Measurements from ENCODE around the gene KCNG4.

The KCNG4 gene

DNA sequence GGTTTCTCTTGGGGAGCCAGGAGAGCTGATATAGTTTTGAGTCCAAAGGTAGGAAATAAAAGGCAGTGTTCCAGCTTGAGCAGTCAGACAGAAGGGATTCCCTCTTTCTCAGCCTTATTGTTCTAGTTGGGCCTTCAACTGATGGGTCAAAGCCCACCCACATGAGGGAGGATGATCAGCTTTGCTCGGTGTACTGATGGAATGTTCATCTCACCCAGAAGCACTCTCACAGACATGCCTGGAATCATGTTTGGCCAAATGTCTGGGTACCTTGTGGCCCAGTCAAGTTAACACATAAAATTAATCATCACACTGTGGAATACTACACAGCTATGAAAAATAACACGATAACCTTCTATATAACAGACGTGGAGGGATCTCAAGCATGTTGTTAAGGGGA lies 23.1 kb upstream of the KCNG4 start:
- no peak for DNase-seq

DNA sequence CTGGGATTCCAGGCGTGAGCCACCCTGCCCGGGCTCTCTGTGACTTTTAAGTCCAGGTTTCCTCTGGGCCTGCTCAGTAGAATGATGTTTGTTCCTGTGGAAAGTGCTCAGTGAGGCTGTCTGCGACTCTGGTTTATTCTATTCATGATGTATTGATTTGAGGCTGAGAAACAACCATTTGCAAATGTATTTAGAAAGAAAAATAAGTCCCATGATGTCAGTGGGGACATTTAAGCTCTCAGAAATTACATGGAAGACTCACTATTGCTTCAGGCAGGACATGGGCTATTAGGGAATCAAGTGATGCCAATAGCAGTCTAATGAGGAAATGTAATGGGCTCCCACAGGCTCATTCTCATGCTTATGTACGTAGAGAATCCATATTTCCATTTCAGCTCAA lies 22.2 kb upstream of the KCNG4 start:
- no peak for DNase-seq

DNA sequence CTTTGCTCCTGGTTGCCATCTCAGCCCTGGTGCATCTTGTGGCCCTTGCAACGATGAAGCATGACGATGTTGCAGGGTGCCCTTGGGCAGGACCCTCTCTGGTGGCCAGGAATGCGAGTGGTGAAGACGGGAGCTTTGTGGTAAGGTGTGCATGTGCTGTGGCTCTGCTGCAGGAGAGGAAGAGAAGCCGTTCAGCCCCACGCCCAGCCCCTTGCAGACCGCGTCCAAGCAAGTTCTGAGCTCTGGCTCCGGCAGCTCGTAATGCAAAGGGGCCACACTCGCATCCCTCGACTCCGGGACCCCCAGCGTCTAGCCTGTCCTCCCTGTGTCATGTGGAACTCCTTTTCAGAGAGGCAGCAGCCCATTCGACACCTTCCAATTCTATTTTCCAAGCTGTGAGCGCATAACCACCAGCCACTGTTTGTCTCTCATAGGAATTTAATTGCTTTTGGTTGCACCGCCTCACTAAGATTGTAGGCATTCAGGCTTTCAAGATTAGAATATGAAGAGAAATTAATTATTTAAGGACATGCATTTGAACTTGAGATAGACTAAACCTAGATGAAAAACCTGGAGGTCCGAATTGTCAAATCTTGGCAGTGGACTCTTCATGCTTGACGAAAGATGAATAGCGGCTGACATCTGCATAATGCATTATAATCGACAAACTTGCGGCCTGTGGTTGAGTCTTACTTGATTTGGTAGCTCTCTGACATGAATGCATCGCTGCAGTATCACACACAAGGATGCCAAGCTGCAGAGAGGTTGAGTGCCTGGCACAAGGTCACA lies 21.1 kb upstream of the KCNG4 start:
- no peak for DNase-seq

DNA sequence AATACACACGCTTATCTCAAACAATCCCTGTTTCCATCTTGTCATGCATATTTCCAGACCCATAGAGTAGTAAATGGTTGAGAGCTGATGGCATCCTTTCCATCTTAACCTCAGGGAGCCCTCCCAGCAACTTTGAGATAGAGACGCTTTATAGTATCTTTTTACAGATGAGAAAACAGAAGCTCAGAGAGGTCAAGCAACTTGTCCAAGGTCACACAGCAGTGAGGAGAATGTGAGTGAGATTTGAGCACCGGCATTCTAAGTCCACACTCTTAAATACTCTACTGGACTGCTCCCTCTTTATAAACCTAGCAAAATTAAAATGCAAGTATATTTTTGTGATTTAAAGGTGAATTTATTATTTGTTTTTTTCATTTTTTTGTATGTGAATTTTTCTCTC lies 19.9 kb upstream of the KCNG4 start:
- DNase-seq, result no peak

DNA sequence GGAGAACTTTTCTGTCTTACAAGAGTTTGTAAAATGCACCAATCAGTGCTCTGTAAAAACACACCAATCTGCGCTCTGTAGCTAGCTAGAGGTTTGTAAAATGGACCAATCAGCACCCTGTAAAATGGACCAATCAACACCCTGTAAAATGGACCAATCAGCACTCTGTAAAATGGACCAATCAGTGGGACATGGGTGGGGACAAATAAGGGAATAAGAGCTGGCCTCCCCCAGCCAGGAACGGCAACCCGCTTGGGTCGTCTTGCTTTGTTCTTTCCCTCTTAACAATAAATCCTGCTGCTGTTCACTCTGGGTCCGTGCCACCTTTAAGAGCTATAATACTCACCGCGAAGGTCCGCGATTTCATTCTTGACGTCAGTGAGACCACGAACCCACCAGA lies 18.5 kb upstream of the KCNG4 start:
- no peak for DNase-seq

DNA sequence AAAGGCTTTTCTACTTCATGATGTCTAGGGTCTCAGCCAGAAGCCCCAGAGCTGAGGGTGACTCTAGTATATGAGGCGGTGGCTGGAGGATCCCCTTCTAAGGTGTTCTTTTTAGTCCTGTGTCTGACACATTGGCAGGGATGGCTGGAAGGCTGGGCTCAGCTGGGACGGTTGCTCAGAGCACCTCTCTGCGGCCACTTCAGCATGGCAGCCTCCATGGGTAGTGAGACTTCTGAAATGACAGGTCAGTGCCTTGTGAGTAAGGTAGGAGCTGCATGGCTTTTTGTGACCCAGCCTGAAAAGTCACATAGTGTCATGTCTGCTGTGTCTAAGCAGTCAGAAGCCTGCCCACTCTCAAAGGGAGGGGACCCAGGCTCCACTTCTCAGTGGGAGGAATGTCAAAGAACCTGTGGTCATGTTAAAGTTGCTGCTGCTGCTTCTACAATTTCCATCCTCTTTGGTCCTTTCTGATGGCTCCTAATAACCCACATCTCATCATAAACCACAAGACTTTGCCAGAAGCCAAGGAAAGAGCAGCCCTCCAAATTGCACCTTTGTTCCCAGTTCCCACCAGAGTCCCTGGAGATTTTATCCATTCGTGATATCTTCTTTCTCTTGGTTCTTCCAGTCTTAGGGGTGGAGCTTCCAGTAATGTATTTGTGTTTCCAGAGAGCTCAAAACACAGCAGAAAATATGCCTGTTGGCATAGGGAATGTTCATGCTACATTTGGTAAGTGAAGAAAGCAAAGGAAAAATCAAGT lies 15.4 kb upstream of the KCNG4 start:
- DNase-seq, result no peak

DNA sequence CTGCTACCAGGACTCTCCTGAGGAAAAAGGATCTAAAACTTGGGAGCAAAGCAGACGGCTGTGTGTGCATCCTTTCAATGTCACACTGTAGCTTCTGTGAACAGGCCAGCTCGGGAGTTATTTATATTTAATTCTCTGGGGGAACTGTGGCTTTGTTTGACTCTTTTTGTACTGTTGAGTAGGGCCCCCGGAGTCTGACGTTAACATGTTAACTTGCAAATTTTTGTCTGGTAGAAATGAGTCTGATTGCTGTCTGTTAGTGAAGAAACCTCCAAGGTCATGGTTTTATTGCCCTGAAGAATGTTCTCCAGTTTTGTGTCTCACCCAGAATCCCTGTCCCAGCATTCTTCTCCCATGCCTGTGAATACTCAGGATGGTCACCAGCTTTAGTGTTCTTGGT lies 14.2 kb upstream of the KCNG4 start:
- DNase-seq, result no peak

DNA sequence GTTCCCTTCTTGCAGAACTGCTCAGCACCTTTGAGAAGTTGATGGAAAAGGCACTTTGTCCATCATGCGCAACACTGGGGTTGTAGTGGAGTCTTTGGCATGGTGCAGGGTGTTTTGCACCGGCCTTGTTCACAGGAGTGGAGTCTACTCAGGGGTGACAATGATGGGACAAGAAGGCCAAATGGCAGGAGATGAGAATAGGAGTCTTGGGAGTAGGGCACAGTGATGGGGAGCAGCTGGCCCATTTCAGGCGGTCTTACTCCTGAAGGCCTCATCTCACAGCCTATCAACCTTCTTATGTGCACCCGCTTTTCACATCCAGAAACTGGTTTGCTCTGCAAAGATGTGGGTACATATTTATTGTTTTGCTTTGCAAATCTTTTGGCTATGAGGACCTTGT lies 13.4 kb upstream of the KCNG4 start:
- no peak for DNase-seq

DNA sequence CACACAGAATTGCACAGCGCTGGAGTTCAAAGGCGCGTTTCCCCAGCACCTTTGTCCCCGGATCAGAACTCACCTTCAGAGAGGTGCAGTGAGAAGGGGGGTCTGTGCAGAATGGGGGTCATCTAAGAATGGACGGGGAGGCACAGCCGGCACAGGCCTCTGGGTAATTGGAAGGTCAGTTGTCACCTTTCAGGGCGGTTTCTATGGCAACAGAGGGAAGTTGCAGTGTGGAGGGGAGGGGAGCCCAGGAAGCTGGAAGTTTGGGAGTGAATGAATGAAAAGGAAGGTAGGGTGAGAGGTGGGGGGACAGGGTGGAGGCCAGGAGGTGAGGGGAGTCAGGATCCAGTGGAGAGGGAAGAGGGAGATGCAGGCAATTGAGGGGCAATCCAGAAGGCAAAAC lies 12.4 kb upstream of the KCNG4 start:
- no peak for DNase-seq

DNA sequence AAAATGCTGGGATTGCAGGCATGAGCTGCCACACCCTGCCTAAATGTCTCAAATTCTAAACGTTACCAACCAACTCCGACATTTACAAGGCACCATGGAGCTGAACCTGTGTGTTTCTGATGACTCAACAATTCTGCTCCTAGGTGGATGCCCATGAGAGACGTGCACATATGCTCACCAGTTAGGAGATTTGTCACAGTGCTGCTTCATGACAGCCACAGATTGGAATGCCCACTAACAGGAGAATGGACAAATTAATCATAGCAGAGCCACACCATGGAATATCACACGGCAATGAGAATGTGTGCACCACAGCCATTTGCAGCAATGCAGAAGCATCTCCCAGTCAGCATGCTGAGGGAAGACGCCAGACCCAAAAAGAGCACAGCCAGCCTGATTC lies 8.0 kb upstream of the KCNG4 start:
- DNase-seq, result peak; percentile 28

DNA sequence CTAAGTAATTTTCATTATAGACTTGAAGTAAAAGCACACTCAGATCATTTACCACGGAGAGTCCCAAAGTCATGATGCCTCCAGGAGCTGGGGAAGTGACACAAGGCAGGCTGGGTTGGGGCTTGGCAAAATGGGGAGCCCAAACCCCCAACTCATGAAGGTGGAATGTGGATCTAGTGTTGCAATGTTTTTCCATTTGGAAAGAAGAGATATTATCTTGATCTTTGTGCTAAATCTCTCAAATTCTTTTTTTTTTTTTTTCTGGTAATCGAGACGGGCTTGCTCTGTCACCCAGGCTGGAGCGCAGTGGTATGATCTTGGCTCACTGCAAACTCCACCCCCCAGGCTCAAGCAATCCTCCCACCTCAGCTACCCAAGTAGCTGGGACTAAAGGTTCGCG lies 7.5 kb upstream of the KCNG4 start:
- DNase-seq, result no peak

DNA sequence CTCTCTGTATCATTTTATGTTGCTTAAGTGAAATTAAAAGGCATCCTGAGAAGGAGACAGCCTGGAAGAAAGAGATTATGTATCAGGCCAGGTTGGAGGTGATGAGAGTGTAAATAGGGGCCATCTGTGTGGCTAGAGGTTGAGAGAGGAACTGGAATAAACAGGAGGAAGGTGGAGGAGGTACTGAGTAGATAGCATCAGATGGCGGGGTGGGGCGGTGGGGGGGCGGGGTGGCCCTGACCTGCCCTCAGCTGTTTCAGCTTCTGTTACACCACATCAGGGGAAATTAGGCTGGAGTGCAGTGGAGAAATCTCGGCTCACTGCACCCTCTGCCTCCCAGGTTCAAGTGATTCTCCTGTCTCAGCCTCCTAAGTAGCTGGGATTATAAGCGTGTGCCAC lies 6.9 kb upstream of the KCNG4 start:
- DNase-seq, result no peak

DNA sequence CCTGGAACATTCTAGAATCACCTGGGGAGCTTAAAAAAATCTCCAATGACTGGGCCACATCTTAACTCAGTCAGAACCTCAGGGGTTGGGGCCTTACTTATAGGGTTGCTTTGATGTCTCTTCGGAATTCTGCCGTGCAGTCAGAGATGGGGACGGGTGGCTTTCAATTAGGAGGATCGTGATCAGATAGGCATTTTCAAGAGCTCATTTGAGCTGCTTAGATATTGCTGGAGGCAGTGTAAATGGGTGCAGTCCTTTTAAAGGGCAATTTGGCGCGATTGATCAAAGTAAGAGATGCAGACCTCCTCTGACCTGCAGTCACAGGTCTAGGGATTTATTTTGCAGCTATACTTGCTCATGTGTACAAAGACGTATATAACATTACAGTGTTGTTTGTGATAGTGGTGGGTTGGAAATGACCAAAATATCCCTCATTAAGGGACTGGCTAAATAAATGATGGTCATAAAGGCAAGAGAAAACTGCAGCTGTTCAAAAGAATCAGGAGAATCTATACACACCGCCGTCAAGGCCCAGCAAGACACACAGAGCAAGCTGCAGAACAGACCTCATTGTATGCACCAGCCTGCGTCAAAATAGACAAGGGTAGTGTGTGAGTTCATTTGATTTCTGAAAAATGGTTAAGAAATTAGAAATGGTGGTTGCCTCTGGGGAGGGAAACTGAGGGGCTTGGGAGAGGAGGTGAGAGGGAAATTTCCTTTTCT lies 6.3 kb upstream of the KCNG4 start:
- DNase-seq, result no peak

DNA sequence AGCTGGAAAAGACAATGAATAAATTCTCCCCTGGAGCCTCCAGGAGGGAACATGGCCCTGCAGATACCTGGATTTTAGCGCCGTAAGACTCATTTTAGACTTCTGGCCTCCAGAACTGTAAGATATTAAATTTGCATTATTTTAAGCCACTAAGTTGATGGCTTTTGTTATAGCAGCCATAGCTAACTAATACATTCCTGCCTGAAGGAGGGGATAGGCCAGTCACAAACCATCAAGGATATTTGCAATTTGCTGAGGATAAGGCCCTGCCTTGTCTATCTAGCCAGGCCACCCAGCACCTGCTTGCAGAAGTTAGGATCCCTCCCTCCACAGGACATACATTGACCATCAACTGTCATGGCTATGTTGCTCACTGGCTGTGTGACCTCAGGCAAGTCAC lies 4.9 kb upstream of the KCNG4 start:
- no peak for DNase-seq

DNA sequence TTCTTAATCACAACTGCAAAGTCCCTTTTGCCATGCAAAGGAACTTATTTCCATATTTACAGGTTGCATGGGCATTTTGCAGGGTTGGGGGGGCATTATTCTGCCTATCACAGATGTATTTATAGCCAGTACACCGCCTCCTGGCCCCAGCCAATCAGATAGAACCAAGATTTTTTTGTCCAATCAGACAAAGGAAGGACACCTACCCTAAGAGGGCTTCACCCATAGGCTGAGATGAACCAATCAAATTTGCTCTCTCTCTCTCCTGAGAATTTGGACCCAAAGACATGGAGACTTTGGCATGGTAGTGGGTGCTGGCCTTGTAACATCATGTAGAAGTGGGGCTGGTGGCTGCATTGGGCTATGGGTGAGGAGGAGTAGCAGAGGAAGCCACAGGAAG lies 3.9 kb upstream of the KCNG4 start:
- DNase-seq, result no peak

DNA sequence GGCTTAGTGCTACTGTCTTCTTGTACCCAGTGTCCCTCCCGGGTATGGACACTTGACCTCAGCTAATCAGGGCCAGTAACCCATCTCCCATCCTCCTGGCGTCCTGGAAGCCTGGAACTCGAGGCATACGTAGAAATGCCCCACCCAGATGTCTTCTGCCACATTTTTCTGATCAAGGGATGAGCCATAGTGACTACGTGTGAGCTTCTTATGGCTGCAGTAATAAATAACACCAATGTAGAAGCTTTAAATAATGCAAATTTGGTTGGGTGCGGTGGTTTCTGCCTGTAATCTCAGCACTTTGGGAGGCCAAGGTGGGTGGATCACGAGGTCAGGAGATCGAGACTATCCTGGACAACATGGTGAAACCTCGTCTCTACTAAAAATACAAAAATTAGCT lies 3.0 kb upstream of the KCNG4 start:
- DNase-seq, result no peak

DNA sequence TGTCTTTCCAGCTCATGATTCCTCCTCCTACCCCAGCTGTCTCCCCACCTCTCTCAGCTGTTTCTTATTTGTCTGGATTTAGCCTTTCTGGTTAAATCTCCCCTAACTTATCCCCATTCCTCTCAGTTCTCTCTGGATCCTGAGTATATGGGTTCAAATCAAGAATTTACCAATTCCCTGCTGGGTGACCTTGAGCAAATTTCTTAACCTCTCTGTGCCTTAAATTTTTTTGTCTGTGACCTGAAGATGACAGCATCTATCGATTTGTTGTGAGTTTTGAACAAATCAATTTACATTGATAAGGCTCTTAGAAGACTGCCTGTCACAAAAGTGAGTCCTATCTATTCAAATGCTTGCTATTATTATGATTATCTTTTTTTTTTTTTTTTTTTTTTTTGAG lies 2.0 kb upstream of the KCNG4 start:
- DNase-seq, result no peak

DNA sequence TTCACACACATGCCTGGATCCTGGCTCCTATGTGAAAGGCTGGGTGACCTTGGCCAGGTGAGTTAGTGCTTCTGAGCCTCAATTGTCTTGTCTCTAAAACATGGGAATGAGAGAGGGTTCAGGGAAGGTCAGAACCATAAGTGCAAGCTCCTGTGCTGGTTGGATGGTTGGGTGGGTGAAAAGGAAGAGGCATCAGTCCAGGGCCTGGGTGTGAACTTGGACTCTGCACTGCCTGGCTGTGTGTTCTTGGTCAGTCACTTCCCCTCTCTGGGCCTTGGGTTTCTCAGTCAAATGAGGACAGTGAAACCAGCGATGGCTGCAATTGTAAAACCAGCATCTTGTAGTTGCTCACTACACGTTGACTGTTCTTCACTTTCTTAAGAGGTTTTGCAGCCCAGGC lies 643 bp upstream of the KCNG4 start:
- no peak for DNase-seq

DNA sequence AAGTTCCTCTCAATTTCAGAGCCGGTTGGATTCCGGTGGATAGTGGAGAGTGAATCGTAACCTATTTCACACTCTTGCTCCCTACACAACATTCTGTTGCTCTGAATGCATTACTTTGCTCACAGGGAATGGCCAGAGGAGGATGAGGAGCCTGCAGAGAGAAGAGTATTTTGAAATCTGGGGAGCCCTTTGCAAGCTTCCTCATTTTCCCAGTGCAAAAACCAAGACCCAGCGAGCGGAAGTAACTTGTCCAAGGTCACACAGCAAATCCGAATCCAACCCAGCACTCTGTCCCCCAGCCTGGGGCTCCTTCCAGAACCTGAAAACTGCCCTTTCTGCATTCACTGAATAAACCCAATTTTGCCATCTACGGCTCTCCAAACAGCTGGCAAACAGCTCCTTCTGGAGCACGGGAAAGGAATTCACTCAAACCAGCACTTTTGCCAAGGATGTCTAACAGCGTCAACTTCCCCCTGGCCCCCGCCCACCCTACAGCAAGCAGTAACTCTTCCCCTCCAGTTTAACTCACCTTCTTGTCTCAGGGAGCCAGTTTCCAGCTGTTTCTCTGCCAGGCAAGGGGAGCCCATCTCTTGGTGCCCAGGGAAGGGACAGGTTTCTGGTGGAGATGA lies 557 bp downstream of the KCNG4 start:
- DNase-seq, result no peak

DNA sequence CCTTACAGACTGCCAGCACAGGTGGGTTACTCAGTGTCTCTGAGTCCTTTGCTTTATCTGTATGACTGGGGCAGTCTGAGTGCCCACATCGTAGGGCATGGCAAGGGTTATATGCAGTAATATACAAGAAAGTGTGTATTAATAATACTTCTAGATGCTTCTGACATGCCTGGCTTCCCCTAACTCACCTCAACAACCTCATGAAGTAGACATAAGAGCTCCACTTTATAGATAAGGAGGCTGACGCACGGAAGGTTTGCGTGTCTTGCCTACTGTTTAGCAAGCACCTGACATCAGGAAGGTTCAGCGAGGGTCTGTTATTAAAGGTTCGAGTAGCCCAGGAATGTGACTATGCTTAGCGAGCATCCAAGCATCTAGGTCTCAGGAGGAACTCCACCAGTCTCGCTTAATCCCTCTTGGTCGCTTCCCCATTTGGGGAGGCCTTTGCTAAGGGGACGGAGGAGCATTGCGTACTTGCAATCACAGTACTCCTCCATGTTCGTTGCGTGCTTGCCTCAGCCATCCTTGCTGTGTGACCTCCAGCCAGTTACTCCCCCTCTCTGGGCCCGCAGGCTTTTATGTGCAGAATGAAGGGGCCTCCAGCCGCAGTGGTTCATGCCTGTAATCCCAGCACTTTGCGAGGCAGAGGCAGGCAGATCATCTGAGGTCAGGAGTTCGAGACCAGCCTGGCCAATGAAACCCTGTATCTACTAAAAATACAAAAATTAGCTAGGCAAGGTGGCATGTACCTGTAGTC lies 1.6 kb downstream of the KCNG4 start:
- DNase-seq, result no peak

DNA sequence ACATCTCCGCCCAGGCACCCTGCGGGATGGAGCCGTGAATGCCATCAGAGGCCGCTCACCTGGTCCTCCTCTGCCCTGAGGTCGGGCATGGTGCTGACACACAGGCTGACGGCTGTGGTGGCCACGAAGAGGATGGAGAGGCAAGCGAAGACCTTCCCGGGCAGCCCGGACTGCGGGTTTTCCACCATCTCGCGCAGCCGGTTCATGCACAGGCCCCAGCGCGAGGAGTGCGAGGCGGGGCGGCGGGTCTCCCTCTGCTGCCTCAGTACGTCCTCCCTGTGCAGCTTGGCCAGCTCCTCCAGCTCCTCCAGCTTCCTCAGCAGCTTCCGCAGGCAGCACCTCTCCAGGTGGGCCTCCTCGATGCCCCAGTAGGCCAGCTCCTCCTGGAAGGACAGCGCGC lies 3.1 kb downstream of the KCNG4 start:
- no peak for DNase-seq

DNA sequence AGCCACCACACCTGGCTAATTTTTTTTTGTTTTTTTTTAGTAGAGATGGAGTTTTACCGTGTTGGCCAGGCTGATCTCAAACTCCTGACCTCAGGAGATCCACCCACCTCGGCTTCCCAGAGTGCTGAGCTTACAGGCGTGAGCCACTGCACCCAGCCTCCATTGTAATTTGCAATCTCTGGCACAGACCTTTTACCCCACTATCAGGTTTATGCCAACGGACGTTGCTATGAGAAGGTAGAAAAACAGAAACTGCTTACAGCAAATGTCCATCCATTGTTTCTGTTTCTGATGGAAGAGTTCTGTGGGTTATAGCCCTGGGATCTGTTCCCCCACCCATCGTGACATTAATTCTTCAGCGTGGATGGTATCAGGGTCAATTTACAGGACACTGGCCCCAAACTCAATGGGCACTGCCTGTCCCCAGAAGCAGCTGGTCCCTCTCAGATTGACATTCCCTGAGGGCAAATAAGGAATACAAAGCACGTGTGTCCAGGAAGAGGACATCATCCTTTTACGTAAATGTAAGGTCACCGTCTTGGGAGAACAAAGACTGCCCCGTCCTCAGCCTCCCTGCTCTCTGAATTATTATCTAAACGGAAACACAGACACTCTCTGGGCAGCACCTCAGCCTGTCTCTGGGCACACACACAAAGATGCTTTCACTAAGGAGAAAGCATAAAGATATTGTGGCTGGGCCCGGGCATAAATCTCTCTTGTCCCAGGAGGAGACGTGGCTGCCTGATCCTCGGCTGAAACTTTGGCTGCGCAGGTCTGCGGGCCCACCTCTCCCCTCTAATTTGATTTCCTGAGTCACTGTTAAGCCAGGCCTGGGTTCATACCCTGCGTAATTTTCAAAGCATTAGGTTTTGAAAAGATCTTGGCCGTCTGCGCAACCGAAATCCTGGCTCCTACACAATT lies 5.2 kb downstream of the KCNG4 start:
- no peak for DNase-seq

Data from HCEC 1CT (cell line).